HCT116 (cell line): ENCODE measurements around the gene TBATA. TPM values are rescaled to one million over a fixed set of nuclear protein-coding genes. Genes with fewer than 3 reads are reported as not detected.

Source experiments
- ATAC-seq: fragments of 200-7000 bp; cut with Tn5 transposase; 2 replicates; pipeline ENCODE4 v1.9.1; 2020; ENCODE audit warnings: mild to moderate bottlenecking, moderate library complexity
- BruUV-seq: library from RNA; stranded (reverse); fragments of 400-500 nt; replicated peaks from 2 replicates; lab custom pipeline; 2021; lab: Mats Ljungman, UMichigan
- CTCF ChIA-PET: fragments of 300-600 bp; sonication (Branson Sonifier 250); formaldehyde crosslinking; loops from one replicate; lab custom pipeline; 2021; ENCODE audit warnings: antibody characterized with exemption; lab: Charles Lee
- POLR2A ChIA-PET: fragments of 300-600, 350-600 bp; sonication (Branson Sonifier 250); formaldehyde crosslinking; loops from one replicate; lab custom pipeline; 2021; ENCODE audit warnings: antibody characterized with exemption; lab: Charles Lee
- RAD21 ChIA-PET, 2 experiments: fragments of 300-600 bp; sonication (Branson Sonifier 250); formaldehyde crosslinking; loops; one replicate each; lab custom pipeline; 2023; ENCODE audit warnings: low total read pairs in 2 of 2; ENCODE audit not compliant: uncharacterized antibody in 2 of 2, unreplicated experiment in 2 of 2, low non-redundant PET in 1 of 2; lab: Charles Lee
- DNase-seq: peaks from one replicate; pipeline ENCODE4 v3.0.0-alpha.2; 2010; ENCODE audit warnings: low read depth, low spot score
- H2AFZ ChIP-seq: fragments of 200-600 bp; shearing (Covaris generic), sonication (generic); 2 replicates; pipeline ENCODE4 v1.6.1; 2017; ENCODE audit warnings: low read depth, mixed run types, mixed read lengths, antibody characterized with exemption, low read length; ENCODE audit not compliant: poor library complexity, severe bottlenecking
- H3K27ac ChIP-seq: 2 replicates; pipeline ENCODE4 v1.5.1; 2012; ENCODE audit warnings: low read depth, low read length
- H3K27me3 ChIP-seq: fragments of 200-600 bp; sonication (generic); 2 replicates; pipeline ENCODE4 v1.6.1; 2016; ENCODE audit warnings: mixed run types, low read length, mixed read lengths; ENCODE audit not compliant: insufficient read depth
- H3K36me3 ChIP-seq, 2 experiments: fragments of 200-500 bp in 1 of 2; fragments of 200-600 bp in 1 of 2; sonication (Bioruptor generic) in 1 of 2; sonication (generic) in 1 of 2; 2 replicates each; pipeline versions ENCODE4 v1.5.1 to v1.6.1; 2014 to 2016; ENCODE audit warnings: low read length in 2 of 2, inconsistent platforms in 1 of 2, mixed read lengths in 1 of 2, mixed run types in 1 of 2; ENCODE audit not compliant: insufficient read depth in 2 of 2, control insufficient read depth in 1 of 2
- H3K4me1 ChIP-seq, 2 experiments: fragments of 200-600 bp in 1 of 2; sonication (generic) in 1 of 2; 2 replicates each; pipeline versions ENCODE4 v1.5.1 to v1.6.1; 2012 to 2017; ENCODE audit warnings: low read length in 2 of 2, inconsistent platforms in 1 of 2, mild to moderate bottlenecking in 1 of 2, mixed read lengths in 1 of 2, mixed run types in 1 of 2, moderate library complexity in 1 of 2; ENCODE audit not compliant: insufficient read depth in 2 of 2, control insufficient read depth in 1 of 2
- H3K4me2 ChIP-seq: fragments of 200-600 bp; sonication (generic); 2 replicates; pipeline ENCODE4 v1.6.1; 2017; ENCODE audit warnings: mixed run types, low read length, mixed read lengths
- H3K4me3 ChIP-seq, 2 experiments: fragments of 200-600 bp in 1 of 2; sonication (generic) in 1 of 2; replicated peaks in 1 of 2; 2 replicates each; pipeline ENCODE4 v1.5.1; 2011 to 2016; ENCODE audit warnings: low read length in 2 of 2, control low read depth in 1 of 2, low read depth in 1 of 2, mild to moderate bottlenecking in 1 of 2, mixed read lengths in 1 of 2, mixed run types in 1 of 2
- H3K79me2 ChIP-seq: fragments of 200-600 bp; sonication (generic); 2 replicates; pipeline ENCODE4 v1.6.1; 2017; ENCODE audit warnings: mild to moderate bottlenecking, mixed run types, low read length, moderate library complexity, mixed read lengths; ENCODE audit not compliant: insufficient read depth
- H3K9ac ChIP-seq: fragments of 200-600 bp; sonication (generic); 2 replicates; pipeline ENCODE4 v1.6.1; 2016; ENCODE audit warnings: low read length, mixed read lengths
- H3K9me2 ChIP-seq: fragments of 200-600 bp; sonication (generic), shearing (Covaris generic); 2 replicates; pipeline ENCODE4 v1.6.1; 2017; ENCODE audit warnings: mixed run types, mild to moderate bottlenecking, moderate library complexity; ENCODE audit not compliant: insufficient read depth
- H3K9me3 ChIP-seq, 2 experiments: fragments of 200-500 bp in 1 of 2; fragments of 200-600 bp in 1 of 2; sonication (Bioruptor generic) in 1 of 2; sonication (generic) in 1 of 2; 2 replicates each; pipeline ENCODE4 v1.6.1; 2014 to 2017; ENCODE audit warnings: low read length in 2 of 2, mixed read lengths in 2 of 2, inconsistent platforms in 1 of 2, low read depth in 1 of 2, mild to moderate bottlenecking in 1 of 2, mixed run types in 1 of 2, moderate library complexity in 1 of 2; ENCODE audit not compliant: control insufficient read depth in 1 of 2, insufficient read depth in 1 of 2
- H4K20me1 ChIP-seq: fragments of 200-600 bp; sonication (generic), shearing (Covaris generic); 2 replicates; pipeline ENCODE4 v1.6.1; 2017; ENCODE audit warnings: mixed run types, mild to moderate bottlenecking, moderate library complexity; ENCODE audit not compliant: insufficient read depth
- EGR1 ChIP-seq: IDR thresholded peaks from 2 replicates; pipeline ENCODE4 v1.6.1; 2012; ENCODE audit warnings: low read depth
- ELF1 ChIP-seq: IDR thresholded peaks from 2 replicates; pipeline ENCODE4 v1.6.1; 2012; ENCODE audit warnings: low read depth, borderline replicate concordance
- POLR2A ChIP-seq: IDR thresholded peaks from 2 replicates; pipeline ENCODE4 v1.7.0; 2011; ENCODE audit warnings: borderline replicate concordance; ENCODE audit not compliant: insufficient read depth, insufficient read length; ENCODE audit errors: extremely low read depth
- ZFX ChIP-seq: fragments of 450-650 bp; IDR thresholded peaks from 2 replicates; pipeline ENCODE4 v1.6.1; 2017
- intact Hi-C: fragments of 100-400 bp; cut with micrococcal nuclease; formaldehyde crosslinking; loops from 2 replicates; pipeline ENCODE4 v1.10.0; 2022
- total RNA-seq: library from RNA; stranded (reverse); gene quantifications from one replicate; pipeline ENCODE4 v1.2.1, GENCODE V29; 2021; ENCODE audit not compliant: unreplicated experiment
- TF ChIP-seq, protein P1 (sequence below): IDR thresholded peaks from 2 replicates; pipeline ENCODE4 v1.6.1; 2012; ENCODE audit warnings: low read depth

The TBATA gene
- total RNA-seq, 1 experiment from 2014 or later: not detected

DNA sequence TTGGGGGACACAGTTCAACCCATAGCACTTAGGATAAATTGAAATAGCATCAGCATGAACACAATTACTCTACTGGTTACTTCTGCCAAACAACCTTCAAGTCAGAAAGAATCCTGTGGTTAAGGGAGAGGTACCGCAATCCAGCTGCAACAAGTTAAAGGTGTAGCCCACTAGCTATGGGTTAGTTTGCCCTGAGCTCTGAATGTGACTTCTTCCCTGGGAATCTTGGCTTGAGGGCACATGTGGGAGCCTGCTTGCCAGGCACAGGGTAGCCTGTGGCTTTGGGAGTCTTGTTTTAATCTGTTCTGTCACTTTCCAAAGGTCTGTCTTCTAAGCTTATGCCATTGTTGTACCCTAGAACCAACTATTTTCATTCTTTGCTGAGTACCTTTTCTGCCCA is 21.7 kb upstream of the TBATA start:
- ChIA-PET POLR2A (no interaction called here), CTCF (no interaction called here), RAD21 (no interaction called here)
- Histone ChIP-seq H3K27me3 (no peaks in the 10 kb centered on the region), H3K27ac (no peak overlapping the region), H2AFZ (no peak overlapping the region), H3K4me1 (peaks cover 0 to 8% of the 10 kb centered on the region in 2 experiments; a peak in 1 of 4 replicates), H4K20me1 (no peaks in the 10 kb centered on the region), H3K36me3 (no peaks in the 10 kb centered on the region), H3K4me2 (no peak overlapping the region), H3K4me3 (no peak overlapping the region), H3K79me2 (no peaks in the 10 kb centered on the region), H3K9me3 (no peaks in the 10 kb centered on the region), H3K9ac (no peak overlapping the region), H3K9me2 (no peaks in the 10 kb centered on the region)
- TF ChIP-seq ZFX (no peak), EGR1 (no peak), POLR2A (no peak)
- TF ChIP-seq, protein P1, sequence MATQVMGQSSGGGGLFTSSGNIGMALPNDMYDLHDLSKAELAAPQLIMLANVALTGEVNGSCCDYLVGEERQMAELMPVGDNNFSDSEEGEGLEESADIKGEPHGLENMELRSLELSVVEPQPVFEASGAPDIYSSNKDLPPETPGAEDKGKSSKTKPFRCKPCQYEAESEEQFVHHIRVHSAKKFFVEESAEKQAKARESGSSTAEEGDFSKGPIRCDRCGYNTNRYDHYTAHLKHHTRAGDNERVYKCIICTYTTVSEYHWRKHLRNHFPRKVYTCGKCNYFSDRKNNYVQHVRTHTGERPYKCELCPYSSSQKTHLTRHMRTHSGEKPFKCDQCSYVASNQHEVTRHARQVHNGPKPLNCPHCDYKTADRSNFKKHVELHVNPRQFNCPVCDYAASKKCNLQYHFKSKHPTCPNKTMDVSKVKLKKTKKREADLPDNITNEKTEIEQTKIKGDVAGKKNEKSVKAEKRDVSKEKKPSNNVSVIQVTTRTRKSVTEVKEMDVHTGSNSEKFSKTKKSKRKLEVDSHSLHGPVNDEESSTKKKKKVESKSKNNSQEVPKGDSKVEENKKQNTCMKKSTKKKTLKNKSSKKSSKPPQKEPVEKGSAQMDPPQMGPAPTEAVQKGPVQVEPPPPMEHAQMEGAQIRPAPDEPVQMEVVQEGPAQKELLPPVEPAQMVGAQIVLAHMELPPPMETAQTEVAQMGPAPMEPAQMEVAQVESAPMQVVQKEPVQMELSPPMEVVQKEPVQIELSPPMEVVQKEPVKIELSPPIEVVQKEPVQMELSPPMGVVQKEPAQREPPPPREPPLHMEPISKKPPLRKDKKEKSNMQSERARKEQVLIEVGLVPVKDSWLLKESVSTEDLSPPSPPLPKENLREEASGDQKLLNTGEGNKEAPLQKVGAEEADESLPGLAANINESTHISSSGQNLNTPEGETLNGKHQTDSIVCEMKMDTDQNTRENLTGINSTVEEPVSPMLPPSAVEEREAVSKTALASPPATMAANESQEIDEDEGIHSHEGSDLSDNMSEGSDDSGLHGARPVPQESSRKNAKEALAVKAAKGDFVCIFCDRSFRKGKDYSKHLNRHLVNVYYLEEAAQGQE: no peak
- intact Hi-C loops: no loop called here
- no peak for DNase-seq
- no TSS peak for BruUV-seq
- ATAC-seq: no peak

DNA sequence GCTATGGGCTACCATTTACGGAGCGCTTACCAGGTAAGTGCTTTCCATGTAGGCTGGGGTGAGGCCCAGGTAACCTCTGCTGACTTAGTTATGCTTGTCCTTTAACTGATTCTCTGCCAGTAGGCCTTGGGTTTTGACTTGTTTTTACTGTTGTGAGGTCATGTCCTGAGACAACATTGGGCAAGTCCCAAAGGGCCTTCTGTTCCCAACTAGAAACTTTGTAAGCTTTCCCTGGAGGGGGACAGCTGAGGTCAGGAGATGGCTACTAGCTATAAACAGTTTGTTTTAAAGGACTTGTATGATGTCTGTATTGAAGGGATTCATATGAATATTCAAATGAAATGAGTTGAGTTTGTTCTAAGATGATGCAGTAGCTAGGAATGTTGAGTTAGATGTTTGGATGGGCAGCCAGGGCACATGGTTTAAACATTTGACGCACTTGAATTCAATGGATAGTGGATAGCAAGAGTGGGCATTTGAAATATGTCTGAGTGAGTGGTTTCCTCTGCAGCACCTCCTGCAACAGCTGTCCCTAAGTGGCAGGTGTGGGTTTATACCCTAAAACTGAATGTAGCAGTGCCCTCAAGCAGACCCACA is 20.5 kb upstream of the TBATA start:
- H3K27me3 ChIP-seq: no peaks in the 10 kb centered on the region
- ATAC-seq (no peak), DNase-seq (no peak)
- no peaks in the 10 kb centered on the region for H3K9me3 ChIP-seq
- ChIA-PET RAD21 (no interaction called here), POLR2A (no interaction called here), CTCF (no interaction called here)
- no peak overlapping the region for H2AFZ ChIP-seq
- no peak for TF ChIP-seq ELF1
- no peaks in the 10 kb centered on the region for H3K9me2 ChIP-seq
- BruUV-seq: no TSS peak
- H3K27ac ChIP-seq: no peak overlapping the region
- intact Hi-C loops: no loop called here
- H3K36me3 ChIP-seq: no peaks in the 10 kb centered on the region
- H3K4me3 ChIP-seq: no peak overlapping the region
- no peaks in the 10 kb centered on the region for H4K20me1 ChIP-seq
- H3K4me2 ChIP-seq: no peak overlapping the region
- no peak overlapping the region for H3K9ac ChIP-seq
- peaks cover 0 to 8% of the 10 kb centered on the region in 2 experiments; a peak in 1 of 4 replicates for H3K4me1 ChIP-seq
- H3K79me2 ChIP-seq: no peaks in the 10 kb centered on the region
